WI38 (cell line): ENCODE data around the gene FADS6.
"Not testable (repeated sequence)": the region's sequence is repeated elsewhere in the genome, so short reads cannot be mapped to it uniquely, and the experiment has no call there.

ENCODE experiments used
- H3K4me3 ChIP-seq: 2 replicates; pipeline ENCODE4 v1.5.1; 2011; ENCODE audit warnings: low read depth, mild to moderate bottlenecking, control low read depth, low read length
- CTCF ChIP-seq: IDR thresholded peaks from 2 replicates; pipeline ENCODE4 v1.5.1; 2012; ENCODE audit warnings: low read depth, mild to moderate bottlenecking, control low read depth, low read length

Gene FADS6

GRCh38 chr17:74907012-74907411 lies 13.6 kb upstream of the FADS6 start:
- H3K4me3 ChIP-seq, result no peak overlapping the region
- no peak for TF ChIP-seq CTCF

GRCh38 chr17:74906214-74906793 lies 12.9 kb upstream of the FADS6 start:
- H3K4me3 ChIP-seq, result not testable (repeated sequence)

GRCh38 chr17:74904687-74905409 lies 11.4 kb upstream of the FADS6 start:
- H3K4me3 ChIP-seq, result no peak overlapping the region
- TF ChIP-seq CTCF, result no peak

GRCh38 chr17:74903671-74904070 lies 10.2 kb upstream of the FADS6 start:
- no peak overlapping the region for H3K4me3 ChIP-seq
- TF ChIP-seq CTCF, result no peak

GRCh38 chr17:74903034-74903433 lies 9.6 kb upstream of the FADS6 start:
- no peak for TF ChIP-seq CTCF

GRCh38 chr17:74901353-74902135 lies 8.1 kb upstream of the FADS6 start:
- no peak overlapping the region for H3K4me3 ChIP-seq

More at GRCh38 chr17:74903034-74903433, 9.6 kb upstream of the FADS6 start:
- H3K4me3 ChIP-seq, result no peak overlapping the region

GRCh38 chr17:74900208-74900607 lies 6.8 kb upstream of the FADS6 start:
- TF ChIP-seq CTCF, result no peak
- H3K4me3 ChIP-seq, result no peak overlapping the region

More at GRCh38 chr17:74901353-74902135, 8.1 kb upstream of the FADS6 start:
- no peak for TF ChIP-seq CTCF
